ENCODE results near the gene ISG20L2. TPM values are rescaled to one million over a fixed set of nuclear protein-coding genes. Genes with fewer than 3 reads are reported as not detected.

Gene ISG20L2
- polyA plus RNA-seq, 3 donors = 17.2 to 23.5 (median 18.1) TPM

- H3K27me3 Mint-ChIP-seq (ENCODE audit: low read depth in 3 of 3) = peaks cover 63 to 78% (median 71%) of the 10 kb centered on the region in 3 donors
- no peak for TF ChIP-seq CTCF (IDR thresholded peaks at IDR 0.05)
- DNase-seq = no peak
Measured at GRCh38 chr1:156706657-156707416, 21.7 kb downstream of the ISG20L2 start.

GRCh38 chr1:156705918-156706656 is 22.5 kb downstream of the ISG20L2 start:
- no peaks in the 10 kb centered on the region for H3K36me3 ChIP-seq (replicated peaks in 1 of 2; ENCODE audit: control insufficient read depth in 1 of 2, insufficient read depth in 2 of 2, low read length in 2 of 2)
- peak in 1 of 3 donors; percentile 47 for DNase-seq
- Mint-ChIP-seq H3K4me1 (peaks cover 28% of the 10 kb centered on the region), H3K27me3 (ENCODE audit: low read depth in 3 of 3) (peaks cover 71 to 85% (median 77%) of the 10 kb centered on the region in 3 donors), H3K27ac (no peak overlapping the region), H3K36me3 (peaks cover 0 to 11% of the 10 kb centered on the region in 2 donors), H3K9me3 (peaks cover 0 to 25% (median 10%) of the 10 kb centered on the region in 7 donors), H3K4me3 (peak overlapping the region; percentile 57 to 83)
- H3K4me1 ChIP-seq (ENCODE audit: control insufficient read depth in 1 of 2, insufficient read depth in 2 of 2, low read length in 2 of 2) = peaks cover 20 to 22% of the 10 kb centered on the region in 2 donors
- no peak overlapping the region for H3K9ac ChIP-seq (ENCODE audit: insufficient read depth, low read length, poor library complexity, severe bottlenecking)
- peaks cover 0 to 15% of the 10 kb centered on the region in 2 donors for H3K9me3 ChIP-seq (replicated peaks in 1 of 2; ENCODE audit: control insufficient read depth in 1 of 2, insufficient read depth in 1 of 2, low read length in 2 of 2)
- peak overlapping the region in 1 of 3 experiments; percentile 45 for H3K4me3 ChIP-seq (replicated peaks in 1 of 3; ENCODE audit: low read depth in 2 of 3, low read length in 3 of 3)
- 0% methylated on average over 34 of the region's 45 CpGs for whole genome bisulfite sequencing (ENCODE audit: insufficient coverage)
- intact Hi-C loops (cut with micrococcal nuclease) = no loop called here
- no peaks in the 10 kb centered on the region for H3K79me2 ChIP-seq (ENCODE audit: insufficient read depth, low read length)
- H4K20me1 ChIP-seq (ENCODE audit: insufficient read depth, low read length) = no peaks in the 10 kb centered on the region
- peak; percentile 77 for TF ChIP-seq CTCF (IDR thresholded peaks at IDR 0.05)
- H3K27ac ChIP-seq (ENCODE audit: low read depth in 1 of 2, low read length in 2 of 2) = no peak overlapping the region
- H3K27me3 ChIP-seq (ENCODE audit: control insufficient read depth in 2 of 2, insufficient read depth in 2 of 2, low read length in 2 of 2) = peaks cover 44 to 68% of the 10 kb centered on the region in 2 donors
- H2AFZ ChIP-seq (ENCODE audit: insufficient read depth, low read depth, low read length, poor library complexity, severe bottlenecking) = no peak overlapping the region
- H3K4me2 ChIP-seq (replicated peaks; ENCODE audit: extremely low read depth, low read length, poor library complexity, severe bottlenecking) = peak overlapping the region; percentile 62

More at GRCh38 chr1:156706657-156707416, 21.7 kb downstream of the ISG20L2 start:
- Histone ChIP-seq H3K27ac (ENCODE audit: low read depth in 1 of 2, low read length in 2 of 2) (no peak overlapping the region), H3K27me3 (ENCODE audit: control insufficient read depth in 2 of 2, insufficient read depth in 2 of 2, low read length in 2 of 2) (peaks cover 44 to 60% of the 10 kb centered on the region in 2 donors), H3K4me1 (ENCODE audit: control insufficient read depth in 1 of 2, insufficient read depth in 2 of 2, low read length in 2 of 2) (peaks cover 20 to 22% of the 10 kb centered on the region in 2 donors), H3K9ac (ENCODE audit: insufficient read depth, low read length, poor library complexity, severe bottlenecking) (no peak overlapping the region), H3K4me2 (replicated peaks; ENCODE audit: extremely low read depth, low read length, poor library complexity, severe bottlenecking) (peak overlapping the region; percentile 62), H2AFZ (ENCODE audit: insufficient read depth, low read depth, low read length, poor library complexity, severe bottlenecking) (no peak overlapping the region), H3K79me2 (ENCODE audit: insufficient read depth, low read length) (no peaks in the 10 kb centered on the region), H3K4me3 (replicated peaks in 1 of 3; ENCODE audit: low read depth in 2 of 3, low read length in 3 of 3) (peak overlapping the region in 1 of 3 experiments; percentile 45), H3K9me3 (replicated peaks in 1 of 2; ENCODE audit: control insufficient read depth in 1 of 2, insufficient read depth in 1 of 2, low read length in 2 of 2) (peaks cover 0 to 15% of the 10 kb centered on the region in 2 donors), H4K20me1 (ENCODE audit: insufficient read depth, low read length) (no peaks in the 10 kb centered on the region), H3K36me3 (replicated peaks in 1 of 2; ENCODE audit: control insufficient read depth in 1 of 2, insufficient read depth in 2 of 2, low read length in 2 of 2) (no peaks in the 10 kb centered on the region)
- peaks cover 0 to 11% of the 10 kb centered on the region in 2 donors for H3K36me3 Mint-ChIP-seq
- 9% methylated on average over 22 of the region's 29 CpGs for WGBS (ENCODE audit: insufficient coverage)
- peaks cover 28% of the 10 kb centered on the region for H3K4me1 Mint-ChIP-seq
- peak overlapping the region; percentile 57 to 83 for H3K4me3 Mint-ChIP-seq
- peaks cover 0 to 25% (median 10%) of the 10 kb centered on the region in 7 donors for H3K9me3 Mint-ChIP-seq
- no peak overlapping the region for H3K27ac Mint-ChIP-seq
- intact Hi-C loops (cut with micrococcal nuclease) = no loop called here
